Measurements from ENCODE around the gene MAPT.

Gene MAPT

GRCh38 chr17:45870342-45870974, 23.9 kb upstream of the MAPT start:
- no peak for TF ChIP-seq CTCF (IDR thresholded peaks at IDR 0.05; ENCODE audit: low read depth, low read length, missing control alignments)
- DNase-seq (ENCODE audit: extremely low read depth, low read depth) = no peak
- H3K4me3 ChIP-seq (replicated peaks; ENCODE audit: low read depth, low read length) = no peak overlapping the region

DNA sequence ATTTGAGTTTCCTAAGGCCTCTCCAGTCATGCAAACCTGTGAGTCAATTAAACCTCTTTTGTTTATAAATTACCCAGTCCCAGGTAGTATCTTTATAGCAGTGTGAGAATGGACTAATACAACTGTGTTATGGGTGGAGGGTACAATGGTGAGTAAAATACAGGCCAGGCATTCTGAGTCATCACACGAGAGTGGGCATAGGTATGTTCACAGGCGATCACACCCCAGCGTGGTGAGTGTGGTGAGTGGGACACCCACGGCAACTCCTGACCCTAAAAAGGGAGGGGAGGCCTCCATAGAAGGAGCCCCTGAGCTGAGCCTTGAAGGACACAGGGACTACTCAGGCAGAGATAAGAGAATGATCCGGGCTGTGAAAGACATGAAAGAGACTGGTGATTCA, 22.6 kb upstream of the MAPT start:
- DNase-seq (ENCODE audit: extremely low read depth, low read depth) = no peak
- H3K4me3 ChIP-seq (replicated peaks; ENCODE audit: low read depth, low read length) = no peak overlapping the region
- TF ChIP-seq CTCF (IDR thresholded peaks at IDR 0.05; ENCODE audit: low read depth, low read length, missing control alignments) = no peak

DNA sequence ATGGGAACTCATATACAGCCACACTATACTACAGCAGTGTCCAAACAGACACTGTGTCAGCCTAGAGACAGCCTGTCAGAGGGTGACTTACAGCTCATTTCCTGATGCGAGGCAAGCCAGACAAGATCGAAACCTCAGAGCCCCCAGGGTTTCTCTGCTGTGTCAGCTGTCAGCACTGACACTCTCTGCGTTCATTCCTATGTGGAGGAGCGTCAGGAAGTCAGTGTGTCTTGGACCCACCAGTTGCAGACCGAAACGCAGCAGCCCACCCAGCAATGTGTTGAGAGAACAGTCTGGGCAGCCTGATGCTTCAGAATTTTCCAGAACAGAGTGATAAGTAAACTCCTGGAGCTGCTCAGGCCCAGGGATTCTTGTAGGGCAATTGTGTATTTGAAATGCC, 20.6 kb upstream of the MAPT start:
- no peak overlapping the region for H3K4me3 ChIP-seq (replicated peaks; ENCODE audit: low read depth, low read length)
- TF ChIP-seq CTCF (IDR thresholded peaks at IDR 0.05; ENCODE audit: low read depth, low read length, missing control alignments) = no peak
- no peak for DNase-seq (ENCODE audit: extremely low read depth, low read depth)

- no peak for TF ChIP-seq CTCF (IDR thresholded peaks at IDR 0.05; ENCODE audit: low read depth, low read length, missing control alignments)
- H3K4me3 ChIP-seq (replicated peaks; ENCODE audit: low read depth, low read length) = no peak overlapping the region
- DNase-seq (ENCODE audit: extremely low read depth, low read depth) = no peak
Observed at GRCh38 chr17:45874151-45874550, 20.2 kb upstream of the MAPT start.

DNA sequence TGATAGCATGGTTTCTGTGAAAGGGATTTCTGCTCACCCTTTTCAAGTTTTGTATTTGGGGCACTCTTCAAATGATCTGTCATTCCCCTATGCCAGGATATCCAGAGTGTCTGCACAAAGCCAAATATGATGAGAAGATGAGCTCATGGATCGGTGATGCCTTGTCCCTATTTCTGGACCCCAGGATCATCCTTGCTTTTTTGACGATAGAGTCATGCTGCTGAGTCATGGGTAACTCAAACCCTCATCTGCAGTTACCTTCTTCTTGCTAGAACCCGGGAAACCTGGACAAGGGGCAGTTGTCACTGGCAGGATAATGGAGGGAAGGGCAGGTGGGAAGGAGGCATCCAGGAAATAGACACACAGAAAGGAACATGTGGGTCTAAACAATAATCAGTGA, 17.8 kb upstream of the MAPT start:
- DNase-seq (ENCODE audit: extremely low read depth, low read depth) = no peak

DNA sequence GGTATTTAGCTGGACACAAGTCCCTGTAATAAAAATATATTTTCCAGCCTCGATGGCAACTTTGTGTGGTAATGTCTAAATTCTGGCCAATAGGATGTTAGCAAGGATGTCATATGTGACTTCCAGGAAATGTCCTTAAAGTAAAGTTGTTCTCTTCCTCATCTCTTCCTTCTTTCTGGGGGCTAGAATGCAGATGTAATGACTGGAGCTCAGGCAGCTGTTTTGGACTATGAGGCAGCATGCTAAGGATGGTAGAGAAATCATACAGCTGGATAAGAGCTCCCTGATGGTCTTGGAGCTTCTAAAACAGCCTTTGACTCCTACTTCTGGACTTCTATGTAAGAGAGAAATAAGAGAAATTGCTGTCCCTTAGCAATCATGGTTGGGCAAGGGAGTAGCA, 16.9 kb upstream of the MAPT start:
- DNase-seq (ENCODE audit: extremely low read depth, low read depth) = no peak
- no peak overlapping the region for H3K4me3 ChIP-seq (replicated peaks; ENCODE audit: low read depth, low read length)
- no peak for TF ChIP-seq CTCF (IDR thresholded peaks at IDR 0.05; ENCODE audit: low read depth, low read length, missing control alignments)

More for the DNA sequence above, 17.8 kb upstream of the MAPT start:
- H3K4me3 ChIP-seq (replicated peaks; ENCODE audit: low read depth, low read length) = no peak overlapping the region
- no peak for TF ChIP-seq CTCF (IDR thresholded peaks at IDR 0.05; ENCODE audit: low read depth, low read length, missing control alignments)

DNA sequence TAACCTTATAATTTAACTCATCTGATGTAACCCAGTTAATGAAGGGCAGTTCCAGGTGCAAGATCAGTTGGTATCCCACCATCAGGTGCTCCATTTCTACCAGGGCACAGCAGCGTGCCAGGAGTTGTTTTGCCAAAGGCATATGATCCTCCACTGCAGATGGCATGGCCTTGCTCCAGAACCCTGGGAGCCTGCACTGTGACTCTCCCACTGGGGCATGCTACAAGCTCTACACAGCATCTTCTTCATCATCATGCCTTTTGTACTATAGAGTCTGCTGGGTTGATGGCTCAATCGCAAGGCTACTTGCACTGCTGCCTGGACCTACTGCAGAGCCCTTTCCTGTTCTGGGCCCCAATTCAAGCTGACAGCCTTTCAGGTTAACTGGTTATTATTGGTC, 11.3 kb upstream of the MAPT start:
- no peak overlapping the region for H3K4me3 ChIP-seq (replicated peaks; ENCODE audit: low read depth, low read length)
- no peak for TF ChIP-seq CTCF (IDR thresholded peaks at IDR 0.05; ENCODE audit: low read depth, low read length, missing control alignments)
- no peak for DNase-seq (ENCODE audit: extremely low read depth, low read depth)

Measured in HFF-Myc (cell line).